ENCODE data around the gene BTBD7.

The BTBD7 gene, protein sequence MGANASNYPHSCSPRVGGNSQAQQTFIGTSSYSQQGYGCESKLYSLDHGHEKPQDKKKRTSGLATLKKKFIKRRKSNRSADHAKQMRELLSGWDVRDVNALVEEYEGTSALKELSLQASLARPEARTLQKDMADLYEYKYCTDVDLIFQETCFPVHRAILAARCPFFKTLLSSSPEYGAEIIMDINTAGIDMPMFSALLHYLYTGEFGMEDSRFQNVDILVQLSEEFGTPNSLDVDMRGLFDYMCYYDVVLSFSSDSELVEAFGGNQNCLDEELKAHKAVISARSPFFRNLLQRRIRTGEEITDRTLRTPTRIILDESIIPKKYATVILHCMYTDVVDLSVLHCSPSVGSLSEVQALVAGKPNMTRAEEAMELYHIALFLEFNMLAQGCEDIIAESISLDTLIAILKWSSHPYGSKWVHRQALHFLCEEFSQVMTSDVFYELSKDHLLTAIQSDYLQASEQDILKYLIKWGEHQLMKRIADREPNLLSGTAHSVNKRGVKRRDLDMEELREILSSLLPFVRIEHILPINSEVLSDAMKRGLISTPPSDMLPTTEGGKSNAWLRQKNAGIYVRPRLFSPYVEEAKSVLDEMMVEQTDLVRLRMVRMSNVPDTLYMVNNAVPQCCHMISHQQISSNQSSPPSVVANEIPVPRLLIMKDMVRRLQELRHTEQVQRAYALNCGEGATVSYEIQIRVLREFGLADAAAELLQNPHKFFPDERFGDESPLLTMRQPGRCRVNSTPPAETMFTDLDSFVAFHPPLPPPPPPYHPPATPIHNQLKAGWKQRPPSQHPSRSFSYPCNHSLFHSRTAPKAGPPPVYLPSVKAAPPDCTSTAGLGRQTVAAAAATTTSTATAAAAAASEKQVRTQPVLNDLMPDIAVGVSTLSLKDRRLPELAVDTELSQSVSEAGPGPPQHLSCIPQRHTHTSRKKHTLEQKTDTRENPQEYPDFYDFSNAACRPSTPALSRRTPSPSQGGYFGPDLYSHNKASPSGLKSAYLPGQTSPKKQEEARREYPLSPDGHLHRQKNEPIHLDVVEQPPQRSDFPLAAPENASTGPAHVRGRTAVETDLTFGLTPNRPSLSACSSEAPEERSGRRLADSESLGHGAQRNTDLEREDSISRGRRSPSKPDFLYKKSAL

DNA sequence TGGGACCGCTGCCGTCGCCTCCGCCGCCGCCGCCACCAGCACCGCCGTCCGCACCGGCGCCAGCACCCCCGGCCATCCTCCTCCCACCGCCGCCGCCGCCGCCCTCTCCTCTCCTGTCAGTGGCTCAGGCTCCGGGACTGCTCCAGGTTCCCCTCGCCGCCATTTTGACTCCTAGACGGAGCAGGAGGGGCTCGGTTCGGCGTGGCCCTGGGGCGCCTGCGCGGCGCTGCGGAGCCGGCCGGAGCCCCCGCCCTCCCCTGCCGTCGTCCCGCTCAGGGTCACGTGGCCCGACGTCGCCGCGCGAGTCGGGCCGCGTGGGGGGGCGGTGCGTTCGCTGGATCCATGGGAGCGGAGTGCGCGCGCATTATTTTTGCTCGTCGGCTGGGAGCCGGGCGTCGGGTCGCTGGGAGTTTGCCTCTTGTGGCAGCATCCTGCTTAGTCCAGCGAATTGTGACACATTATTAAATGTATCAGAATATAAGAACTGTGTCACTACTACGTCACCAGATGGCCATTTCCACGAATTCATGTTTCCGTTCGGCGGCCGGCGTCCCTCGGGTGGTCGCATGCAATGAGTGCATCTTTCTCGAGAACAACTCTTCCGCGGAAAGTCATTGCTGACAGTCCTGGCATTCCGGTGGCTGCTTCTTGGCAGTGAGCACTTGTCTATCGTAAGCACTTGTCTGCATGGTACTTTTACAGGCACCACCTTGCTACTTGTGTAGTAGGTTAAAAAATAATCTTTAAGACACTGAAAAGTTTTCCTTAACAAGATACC is at the start of gene BTBD7:
Gene BTBD7, minus strand, starts transcription at position 184 of the 778 bp plus-strand sequence. CDS start 36,985 bp downstream, outside the sequence.
- peak; percentile 97 to 99 for DNase-seq
- TF ChIP-seq GATA1 (IDR thresholded peaks at IDR 0.05; ENCODE audit: low read depth, low read length): no peak
- peak; percentile 79 for TF ChIP-seq POLR2A (IDR thresholded peaks at IDR 0.05; ENCODE audit: low read length)

GRCh38 chr14:93381644-93382043 is 48.8 kb upstream of the BTBD7 start:
- no peak for DNase-seq
- TF ChIP-seq GATA1 (IDR thresholded peaks at IDR 0.05; ENCODE audit: low read depth, low read length) (no peak), POLR2A (IDR thresholded peaks at IDR 0.05; ENCODE audit: low read length) (no peak)

DNA sequence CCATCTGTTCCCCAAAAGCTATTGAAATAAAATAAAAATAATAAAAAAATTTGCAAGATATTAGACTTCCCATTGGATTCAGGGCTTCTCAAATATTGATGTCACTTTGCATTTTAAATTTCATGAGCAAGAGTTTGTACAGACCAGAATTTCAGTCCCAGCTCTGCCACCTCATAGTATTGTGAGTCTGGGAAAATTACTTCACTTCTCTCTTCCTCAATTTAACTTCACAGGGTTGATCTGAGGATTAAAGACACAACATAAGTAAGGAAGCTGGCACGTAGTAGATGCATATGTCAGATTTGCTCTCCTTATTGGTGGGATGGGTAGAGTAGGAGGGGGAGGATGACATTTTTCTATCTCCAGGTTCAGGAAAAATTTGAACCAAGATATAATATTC is 47.0 kb upstream of the BTBD7 start:
- DNase-seq: no peak
- no peak for TF ChIP-seq GATA1 (IDR thresholded peaks at IDR 0.05; ENCODE audit: low read depth, low read length)
- no peak for TF ChIP-seq POLR2A (IDR thresholded peaks at IDR 0.05; ENCODE audit: low read length)

GRCh38 chr14:93375673-93376156 is 42.9 kb upstream of the BTBD7 start:
- no peak for DNase-seq
- no peak for TF ChIP-seq POLR2A (IDR thresholded peaks at IDR 0.05; ENCODE audit: low read length)
- TF ChIP-seq GATA1 (IDR thresholded peaks at IDR 0.05; ENCODE audit: low read depth, low read length): no peak

GRCh38 chr14:93369713-93370266 is 37.0 kb upstream of the BTBD7 start:
- no peak for TF ChIP-seq GATA1 (IDR thresholded peaks at IDR 0.05; ENCODE audit: low read depth, low read length)
- no peak for TF ChIP-seq POLR2A (IDR thresholded peaks at IDR 0.05; ENCODE audit: low read length)
- no peak for DNase-seq

GRCh38 chr14:93368996-93369712 is 36.3 kb upstream of the BTBD7 start:
- DNase-seq: no peak

DNA sequence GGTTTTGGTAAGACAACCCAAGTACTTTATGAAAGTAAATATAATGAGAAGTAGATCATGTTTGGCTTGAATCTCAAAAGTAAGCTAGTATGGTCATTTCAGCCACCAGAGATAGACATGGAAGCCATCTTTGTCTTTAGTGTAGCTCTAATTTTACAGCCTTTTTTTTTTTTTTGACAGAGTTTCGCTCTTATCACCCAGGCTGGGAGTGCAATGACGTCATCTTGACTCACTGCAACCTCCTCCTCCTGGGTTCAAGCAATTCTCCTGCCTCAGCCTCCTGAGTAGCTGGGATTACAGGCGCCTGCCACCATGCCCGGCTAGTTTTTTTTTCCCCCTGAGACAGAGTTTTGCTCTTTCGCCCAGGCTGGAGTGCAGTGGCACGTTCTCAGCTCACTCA is 22.0 kb upstream of the BTBD7 start:
- peak in 1 of 2 experiments; percentile 66 for DNase-seq

More at GRCh38 chr14:93368996-93369712, 36.3 kb upstream of the BTBD7 start:
- TF ChIP-seq GATA1 (IDR thresholded peaks at IDR 0.05; ENCODE audit: low read depth, low read length) (no peak), POLR2A (IDR thresholded peaks at IDR 0.05; ENCODE audit: low read length) (no peak)

GRCh38 chr14:93348292-93348691 is 15.5 kb upstream of the BTBD7 start:
- DNase-seq: no peak
- TF ChIP-seq POLR2A (IDR thresholded peaks at IDR 0.05; ENCODE audit: low read length) (no peak), GATA1 (IDR thresholded peaks at IDR 0.05; ENCODE audit: low read depth, low read length) (no peak)

GRCh38 chr14:93347850-93348249 is 15.0 kb upstream of the BTBD7 start:
- TF ChIP-seq GATA1 (IDR thresholded peaks at IDR 0.05; ENCODE audit: low read depth, low read length) (no peak), POLR2A (IDR thresholded peaks at IDR 0.05; ENCODE audit: low read length) (no peak)
- DNase-seq: no peak

DNA sequence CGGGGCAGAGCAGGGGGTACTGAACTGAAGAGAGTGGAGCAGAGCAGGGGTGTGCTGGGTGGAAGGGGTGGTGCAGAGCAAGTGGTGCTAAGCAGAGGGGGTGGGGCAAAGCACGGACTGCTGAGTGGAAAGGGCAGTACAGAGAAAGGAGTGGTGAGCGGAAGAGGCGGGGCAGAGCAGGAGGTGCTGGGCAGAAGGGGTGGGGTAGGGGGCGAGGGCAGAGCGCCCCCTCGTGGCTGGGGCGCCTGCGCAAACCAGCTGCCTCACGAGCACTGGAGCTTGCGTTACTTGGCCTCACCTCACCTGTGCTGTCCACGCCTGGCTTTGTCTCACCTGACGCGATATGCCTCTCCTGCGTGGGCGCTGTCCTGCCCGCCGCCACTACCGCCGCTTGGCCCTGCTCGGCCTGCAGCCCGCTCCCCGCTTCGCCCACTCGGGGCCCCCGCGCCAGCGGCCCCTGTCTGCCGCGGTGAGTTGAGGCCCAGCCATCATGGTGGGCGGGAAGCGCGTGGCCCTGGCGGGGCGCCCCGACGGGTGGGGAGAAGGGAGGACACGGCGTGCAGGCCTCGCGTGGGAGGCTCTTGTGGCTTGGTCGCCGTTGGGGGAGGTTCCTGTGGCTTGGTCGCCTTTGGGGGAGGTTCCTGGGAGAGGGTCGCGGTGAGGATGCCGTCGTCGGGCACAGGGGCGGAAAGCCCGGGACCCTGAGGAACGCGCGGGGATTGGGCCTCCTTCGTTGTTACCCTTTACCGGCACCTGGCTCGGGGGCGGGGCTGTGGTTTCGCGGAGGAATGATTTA is 14.3 kb upstream of the BTBD7 start, which contains the start of gene COX8C:
Gene COX8C, plus strand, starts transcription at position 257 of the 796 bp plus-strand sequence. Its CDS starts 87 bp downstream, at position 344.
- DNase-seq: peak; percentile 20 to 43
- TF ChIP-seq POLR2A (IDR thresholded peaks at IDR 0.05; ENCODE audit: low read length): no peak

DNA sequence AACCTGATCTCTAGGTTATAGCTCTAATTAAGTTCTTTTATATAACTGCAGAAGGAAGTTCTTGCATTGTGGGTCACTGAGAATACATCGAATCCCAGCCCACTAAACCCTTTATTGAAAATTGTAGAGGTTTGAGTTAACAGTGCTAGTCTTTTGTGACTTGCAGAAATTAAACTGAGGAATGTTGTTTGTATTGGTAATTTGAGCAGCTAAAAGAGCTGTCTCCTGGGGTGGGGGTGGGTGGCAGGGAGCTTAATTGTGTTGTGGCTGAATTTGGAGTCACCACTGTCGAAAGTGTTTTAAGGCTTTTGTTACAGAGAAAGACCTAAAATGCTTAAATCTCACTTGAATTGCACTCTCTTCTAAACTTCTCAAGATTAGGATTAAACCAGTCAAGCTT is 11.0 kb upstream of the BTBD7 start:
- TF ChIP-seq POLR2A (IDR thresholded peaks at IDR 0.05; ENCODE audit: low read length) (no peak), GATA1 (IDR thresholded peaks at IDR 0.05; ENCODE audit: low read depth, low read length) (no peak)

More for the DNA sequence above, 11.0 kb upstream of the BTBD7 start:
- no peak for DNase-seq

All from erythroblast (primary cell).